ENCODE measurements around the gene RIMKLB. TPM values are rescaled to one million over a fixed set of nuclear protein-coding genes. Genes with fewer than 3 reads are reported as not detected.
A peak's percentile ranks its signal among the peaks of the same experiment; 100 is the strongest.

Gene RIMKLB
- total RNA-seq, 1 experiment from 2014 or later, result 87.7 TPM

DNA sequence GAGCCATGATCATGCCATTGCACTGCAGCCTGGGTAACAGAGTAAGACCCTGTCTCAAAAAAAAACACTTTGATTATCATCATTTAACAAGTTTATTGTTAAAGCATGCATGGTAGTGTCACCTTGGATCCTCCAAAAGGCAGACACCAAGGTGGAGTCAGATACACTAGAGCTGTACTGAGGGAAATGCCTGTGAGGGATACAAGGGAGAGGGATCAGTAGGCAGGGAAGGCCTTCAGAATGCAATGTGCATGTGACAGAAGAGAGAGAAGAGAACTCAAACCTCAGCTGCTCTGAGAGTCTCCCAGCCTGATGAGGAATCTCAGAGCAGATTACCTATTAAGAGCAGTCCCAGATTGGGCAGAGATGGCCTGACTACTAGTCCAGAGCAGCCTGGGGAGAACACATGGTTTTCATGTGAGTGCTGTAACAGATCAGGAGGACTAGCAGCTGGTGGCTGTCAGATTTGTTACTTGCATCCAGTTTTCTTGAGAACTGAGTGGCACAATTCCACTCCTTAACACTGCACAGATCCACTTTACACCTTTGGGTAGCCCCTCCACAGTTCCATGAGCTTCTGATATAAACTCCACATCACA lies 86.6 kb downstream of the RIMKLB start:
- H3K36me3 Mint-ChIP-seq (ENCODE audit: insufficient read depth in 1 of 3, low read depth in 3 of 3), result peaks cover 37 to 47% (median 38%) of the 10 kb centered on the region in 3 experiments

More for the DNA sequence above, 86.6 kb downstream of the RIMKLB start:
- no peak overlapping the region for H4K8ac ChIP-seq (replicated peaks; ENCODE audit: insufficient read length, low read depth, low read length)
- no peak overlapping the region for H2BK15ac ChIP-seq (ENCODE audit: low read depth, low read length)
- H3K27me3 Mint-ChIP-seq (ENCODE audit: low read depth), result no peaks in the 10 kb centered on the region
- H3K14ac ChIP-seq (ENCODE audit: insufficient read depth, low read length), result no peak overlapping the region
- H3K9me3 Mint-ChIP-seq, result peaks cover 10 to 24% of the 10 kb centered on the region in 2 experiments
- H3K27ac ChIP-seq (ENCODE audit: insufficient read length, low read depth, low read length), result peak overlapping the region; percentile 8
- TF ChIP-seq, protein P1, sequence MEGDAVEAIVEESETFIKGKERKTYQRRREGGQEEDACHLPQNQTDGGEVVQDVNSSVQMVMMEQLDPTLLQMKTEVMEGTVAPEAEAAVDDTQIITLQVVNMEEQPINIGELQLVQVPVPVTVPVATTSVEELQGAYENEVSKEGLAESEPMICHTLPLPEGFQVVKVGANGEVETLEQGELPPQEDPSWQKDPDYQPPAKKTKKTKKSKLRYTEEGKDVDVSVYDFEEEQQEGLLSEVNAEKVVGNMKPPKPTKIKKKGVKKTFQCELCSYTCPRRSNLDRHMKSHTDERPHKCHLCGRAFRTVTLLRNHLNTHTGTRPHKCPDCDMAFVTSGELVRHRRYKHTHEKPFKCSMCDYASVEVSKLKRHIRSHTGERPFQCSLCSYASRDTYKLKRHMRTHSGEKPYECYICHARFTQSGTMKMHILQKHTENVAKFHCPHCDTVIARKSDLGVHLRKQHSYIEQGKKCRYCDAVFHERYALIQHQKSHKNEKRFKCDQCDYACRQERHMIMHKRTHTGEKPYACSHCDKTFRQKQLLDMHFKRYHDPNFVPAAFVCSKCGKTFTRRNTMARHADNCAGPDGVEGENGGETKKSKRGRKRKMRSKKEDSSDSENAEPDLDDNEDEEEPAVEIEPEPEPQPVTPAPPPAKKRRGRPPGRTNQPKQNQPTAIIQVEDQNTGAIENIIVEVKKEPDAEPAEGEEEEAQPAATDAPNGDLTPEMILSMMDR (conservative IDR thresholded peaks at IDR 0.05), result no peak
- H2BK20ac ChIP-seq (ENCODE audit: low read depth, low read length, poor library complexity, severe bottlenecking), result no peak overlapping the region
- H3K56ac ChIP-seq (ENCODE audit: insufficient read length, low read depth, low read length), result no peak overlapping the region
- no peak overlapping the region for H2BK120ac ChIP-seq (ENCODE audit: low read depth, low read length, poor library complexity, severe bottlenecking)
- no peak overlapping the region for H2BK5ac ChIP-seq (ENCODE audit: insufficient read length, low read length)
- no peaks in the 10 kb centered on the region for H3K4me1 ChIP-seq (ENCODE audit: insufficient read depth, low read length)
- no peaks in the 10 kb centered on the region for H3K23me2 ChIP-seq (ENCODE audit: insufficient read length, low read depth, low read length, poor library complexity, severe bottlenecking)
- no peaks in the 10 kb centered on the region for H3K79me1 ChIP-seq (ENCODE audit: insufficient read depth, low read depth, low read length, poor library complexity, severe bottlenecking)
- no peak overlapping the region for H4K91ac ChIP-seq (ENCODE audit: insufficient read length, low read depth, low read length)
- no peak overlapping the region for H2AK5ac ChIP-seq (ENCODE audit: insufficient read length, low read length)
- no peak overlapping the region for H2BK12ac ChIP-seq (ENCODE audit: insufficient read length, low read depth, low read length)
- no peak overlapping the region for H3K23ac ChIP-seq (ENCODE audit: insufficient read length, low read depth, low read length)
- no peak overlapping the region for H3K4ac ChIP-seq (ENCODE audit: low read depth, low read length)
- no peak overlapping the region for H3K4me2 ChIP-seq (ENCODE audit: insufficient read depth, insufficient read length, low read length)
- H4K5ac ChIP-seq (ENCODE audit: insufficient read length, low read depth, low read length), result no peak overlapping the region
- peak overlapping the region in 1 of 3 experiments; percentile 69; a peak in 5 of 7 replicates for H3K27ac Mint-ChIP-seq
- H3K79me2 ChIP-seq (ENCODE audit: insufficient read depth, low read length), result peaks cover 7% of the 10 kb centered on the region; the same call in 1 of the 2 replicates
- H2AFZ ChIP-seq (ENCODE audit: low read length), result no peak overlapping the region
- no peak overlapping the region for H3T11ph ChIP-seq (ENCODE audit: low read length)
- peak; percentile 27 for DNase-seq
- H3K9me3 ChIP-seq (ENCODE audit: control insufficient read depth, low read depth, low read length), result no peaks in the 10 kb centered on the region
- no peaks in the 10 kb centered on the region for H3K27me3 ChIP-seq (ENCODE audit: insufficient read depth, low read length)
- no peak overlapping the region for H3K9ac ChIP-seq (ENCODE audit: extremely low read depth, insufficient read length, low read length)
- no peak overlapping the region for H3K4me3 Mint-ChIP-seq
- no peaks in the 10 kb centered on the region for H4K20me1 ChIP-seq (ENCODE audit: control insufficient read depth, insufficient read depth, insufficient read length)
- H3K18ac ChIP-seq (ENCODE audit: insufficient read length, low read depth, low read length), result no peak overlapping the region
- peaks cover 12 to 13% of the 10 kb centered on the region in 2 experiments for H3K4me1 Mint-ChIP-seq

All from H9 (cell line).